ENCODE data around the gene AP4S1. TPM values are rescaled to one million over a fixed set of nuclear protein-coding genes. Genes with fewer than 3 reads are reported as not detected.

Gene AP4S1
- total and polyA plus RNA-seq, 7 donors: 4.2 to 13.9 (median 6.0) TPM

DNA sequence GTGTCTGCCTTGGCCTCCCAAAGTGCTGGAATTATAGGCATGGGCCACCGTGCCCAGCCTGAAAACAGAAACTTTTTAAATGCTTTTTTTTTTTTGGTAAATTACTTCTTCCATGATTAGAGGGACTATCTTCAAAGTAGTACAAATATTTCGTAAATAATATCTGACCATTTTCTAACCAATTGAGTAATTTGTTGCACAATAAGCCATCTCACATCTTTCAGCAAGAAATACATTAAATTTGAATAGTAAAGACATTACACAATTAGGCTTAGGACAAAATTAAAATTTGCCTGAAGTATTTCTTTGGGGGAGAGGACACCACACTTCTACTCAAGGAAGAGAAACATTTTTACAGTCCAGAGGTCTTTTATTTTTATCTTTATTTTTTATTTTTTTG lies 85.4 kb downstream of the AP4S1 start:
- Histone ChIP-seq H3K27me3 (ENCODE audit: insufficient read depth in 3 of 3, low read length in 2 of 3) (no peaks in the 10 kb centered on the region), H3K4me3 (no peak overlapping the region), H3K36me3 (ENCODE audit: insufficient read depth in 1 of 2, low read depth in 1 of 2) (peaks cover 6 to 100% of the 10 kb centered on the region in 2 donors), H3K4me1 (no peaks in the 10 kb centered on the region), H3K27ac (no peak overlapping the region), H3K9me3 (no peaks in the 10 kb centered on the region)
- 94 to 99% (median 95%) methylated on average over 2 of the region's 2 CpGs for WGBS, 3 donors
- TF ChIP-seq, protein P1, sequence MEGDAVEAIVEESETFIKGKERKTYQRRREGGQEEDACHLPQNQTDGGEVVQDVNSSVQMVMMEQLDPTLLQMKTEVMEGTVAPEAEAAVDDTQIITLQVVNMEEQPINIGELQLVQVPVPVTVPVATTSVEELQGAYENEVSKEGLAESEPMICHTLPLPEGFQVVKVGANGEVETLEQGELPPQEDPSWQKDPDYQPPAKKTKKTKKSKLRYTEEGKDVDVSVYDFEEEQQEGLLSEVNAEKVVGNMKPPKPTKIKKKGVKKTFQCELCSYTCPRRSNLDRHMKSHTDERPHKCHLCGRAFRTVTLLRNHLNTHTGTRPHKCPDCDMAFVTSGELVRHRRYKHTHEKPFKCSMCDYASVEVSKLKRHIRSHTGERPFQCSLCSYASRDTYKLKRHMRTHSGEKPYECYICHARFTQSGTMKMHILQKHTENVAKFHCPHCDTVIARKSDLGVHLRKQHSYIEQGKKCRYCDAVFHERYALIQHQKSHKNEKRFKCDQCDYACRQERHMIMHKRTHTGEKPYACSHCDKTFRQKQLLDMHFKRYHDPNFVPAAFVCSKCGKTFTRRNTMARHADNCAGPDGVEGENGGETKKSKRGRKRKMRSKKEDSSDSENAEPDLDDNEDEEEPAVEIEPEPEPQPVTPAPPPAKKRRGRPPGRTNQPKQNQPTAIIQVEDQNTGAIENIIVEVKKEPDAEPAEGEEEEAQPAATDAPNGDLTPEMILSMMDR (IDR thresholded peaks at IDR 0.05): no peak
- intact Hi-C loops (cut with DNase I): loop anchor here in 1 of 2 donors (5.0 kb wide), 1 partner anchor 41 kb away; no protein-coding TSS in a partner anchor
- ATAC-seq (no peak), DNase-seq (no peak)

DNA sequence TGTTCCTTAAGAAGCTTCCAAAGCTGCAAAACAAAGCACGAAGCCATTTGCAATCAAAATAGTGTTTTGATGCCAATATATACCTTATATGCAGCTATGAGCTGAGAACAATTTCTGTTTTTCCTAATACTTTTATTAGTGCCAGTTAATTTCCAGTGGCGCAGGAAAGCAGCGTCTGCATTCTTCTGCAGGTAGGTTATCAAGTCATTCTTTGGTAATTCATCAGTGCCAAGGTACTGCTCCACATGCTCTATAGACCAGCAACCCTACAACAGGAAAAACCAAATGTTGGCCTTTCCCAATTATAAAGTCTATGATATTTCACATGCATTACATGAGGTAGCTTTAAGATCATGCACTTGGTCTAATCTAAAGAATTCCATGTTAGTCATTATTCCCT lies 88.3 kb downstream of the AP4S1 start:
- no peaks in the 10 kb centered on the region for H3K4me1 ChIP-seq
- 95 to 98% (median 97%) methylated on average over 3 of the region's 3 CpGs for WGBS, 3 donors
- no peaks in the 10 kb centered on the region for H3K9me3 ChIP-seq
- H3K36me3 ChIP-seq (ENCODE audit: insufficient read depth in 1 of 2, low read depth in 1 of 2): peaks cover 14 to 100% of the 10 kb centered on the region in 2 donors
- no peak overlapping the region for H3K4me3 ChIP-seq
- ATAC-seq: no peak
- TF ChIP-seq, protein P1 (IDR thresholded peaks at IDR 0.05): no peak
- no peaks in the 10 kb centered on the region for H3K27me3 ChIP-seq (ENCODE audit: insufficient read depth in 3 of 3, low read length in 2 of 3)
- DNase-seq: no peak
- no peak overlapping the region for H3K27ac ChIP-seq
- intact Hi-C loops (cut with DNase I): loop anchor here in 1 of 2 donors (5.0 kb wide), 1 partner anchor 39 kb away; no protein-coding TSS in a partner anchor

DNA sequence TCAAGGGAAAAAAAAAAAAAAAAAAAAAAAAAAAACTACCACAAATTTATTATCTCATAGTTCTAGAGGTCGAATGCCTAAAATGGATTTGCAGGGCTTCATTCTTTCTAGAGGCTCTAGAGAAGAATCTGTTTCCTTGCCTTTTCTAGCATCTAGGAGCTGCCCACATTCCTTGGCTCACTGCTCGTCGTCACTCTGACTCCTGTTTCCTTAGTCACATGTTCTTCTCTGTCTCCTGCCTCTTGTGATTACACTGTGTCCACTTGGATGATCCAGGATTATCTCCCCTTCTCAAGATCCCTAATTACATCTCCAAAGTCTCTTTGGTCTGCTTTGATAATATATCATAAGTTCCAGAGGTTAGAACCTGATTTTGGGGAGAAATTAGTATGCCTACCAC lies 93.4 kb downstream of the AP4S1 start:
- DNase-seq (no peak), ATAC-seq (peak in 3 of 4 donors; percentile 54 to 71 (median 63))
- Histone ChIP-seq H3K27ac (no peak overlapping the region), H3K36me3 (ENCODE audit: insufficient read depth in 1 of 2, low read depth in 1 of 2) (peaks cover 14 to 100% of the 10 kb centered on the region in 2 donors), H3K4me1 (peaks cover 5% of the 10 kb centered on the region), H3K9me3 (no peaks in the 10 kb centered on the region), H3K27me3 (ENCODE audit: insufficient read depth in 3 of 3, low read length in 2 of 3) (no peaks in the 10 kb centered on the region), H3K4me3 (no peak overlapping the region)
- 45 to 64% (median 48%) methylated on average over 3 of the region's 3 CpGs for WGBS, 3 donors
- intact Hi-C loops (cut with DNase I): no loop called here
- TF ChIP-seq, protein P1 (IDR thresholded peaks at IDR 0.05): no peak

DNA sequence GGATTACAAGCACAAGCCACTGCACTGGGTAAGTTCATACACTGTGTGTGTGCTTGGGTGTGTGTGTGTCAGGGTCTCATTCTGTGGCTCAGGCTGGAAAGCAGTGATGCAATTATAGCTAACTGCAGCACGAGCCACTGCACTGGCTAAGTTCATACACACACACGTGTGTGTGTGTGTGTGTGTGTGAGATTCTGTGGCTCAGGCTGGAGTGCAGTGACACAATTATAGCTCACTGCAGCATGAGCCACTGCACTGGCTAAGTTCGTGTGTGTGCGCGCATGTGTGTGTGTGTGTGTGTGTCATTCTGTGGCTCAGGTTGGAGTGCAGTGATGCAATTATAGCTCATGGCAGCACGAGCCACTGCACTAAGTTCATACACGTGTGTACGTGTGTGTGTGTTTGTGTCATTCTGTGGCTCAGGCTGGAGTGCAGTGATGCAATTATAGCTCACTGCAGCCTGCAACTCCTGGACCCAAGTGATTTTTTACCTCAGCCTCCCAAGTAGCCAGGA lies 96.7 kb downstream of the AP4S1 start:
- no peak overlapping the region for H3K27ac ChIP-seq
- H3K4me3 ChIP-seq: no peak overlapping the region
- intact Hi-C loops (cut with DNase I): loop anchor here (5.0 to 10.0 kb wide), 2 partner anchors 40 to 233 kb away; no protein-coding TSS in a partner anchor
- peaks cover 16% of the 10 kb centered on the region for H3K4me1 ChIP-seq
- ATAC-seq (peak in 3 of 4 donors; percentile 29 to 55 (median 38)), DNase-seq (no peak)
- TF ChIP-seq, protein P1 (IDR thresholded peaks at IDR 0.05): no peak
- 64 to 72% (median 69%) methylated on average over 8 of the region's 8 CpGs for WGBS, 3 donors
- peaks cover 6 to 99% of the 10 kb centered on the region in 2 donors for H3K36me3 ChIP-seq (ENCODE audit: insufficient read depth in 1 of 2, low read depth in 1 of 2)
- no peaks in the 10 kb centered on the region for H3K9me3 ChIP-seq
- H3K27me3 ChIP-seq (ENCODE audit: insufficient read depth in 3 of 3, low read length in 2 of 3): no peaks in the 10 kb centered on the region

DNA sequence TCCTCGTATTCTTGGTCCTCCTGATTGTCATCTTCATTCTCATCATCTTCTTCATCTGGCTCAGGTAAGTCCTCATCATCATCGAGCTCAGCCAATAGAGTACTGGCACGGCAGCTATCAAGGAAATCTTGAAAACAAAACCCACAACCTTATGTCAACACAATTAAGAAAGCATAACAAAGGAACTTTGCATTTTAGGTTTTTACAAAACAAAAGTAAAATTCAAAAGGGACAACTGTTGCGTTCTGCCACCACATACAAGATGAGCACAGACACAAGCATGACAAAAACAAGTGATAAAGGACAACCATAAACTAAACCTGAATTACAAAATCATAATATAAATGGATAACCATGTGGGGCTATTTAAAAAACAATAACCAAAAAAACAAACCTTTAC lies 97.5 kb downstream of the AP4S1 start:
- H3K27me3 ChIP-seq (ENCODE audit: insufficient read depth in 3 of 3, low read length in 2 of 3): no peaks in the 10 kb centered on the region
- TF ChIP-seq, protein P1 (IDR thresholded peaks at IDR 0.05): no peak
- no peak overlapping the region for H3K27ac ChIP-seq
- ATAC-seq (no peak), DNase-seq (no peak)
- peaks cover 6 to 99% of the 10 kb centered on the region in 2 donors for H3K36me3 ChIP-seq (ENCODE audit: insufficient read depth in 1 of 2, low read depth in 1 of 2)
- 85 to 93% (median 86%) methylated on average over 4 of the region's 4 CpGs for WGBS, 3 donors
- H3K4me3 ChIP-seq: no peak overlapping the region
- intact Hi-C loops (cut with DNase I): loop anchor here (5.0 to 10.0 kb wide), 2 partner anchors 39 to 232 kb away; no protein-coding TSS in a partner anchor
- no peaks in the 10 kb centered on the region for H3K9me3 ChIP-seq
- H3K4me1 ChIP-seq: peaks cover 16% of the 10 kb centered on the region
